Naive thymus-derived CD4-positive, alpha-beta T cell (primary cell): ENCODE measurements around the gene SCN8A. TPM values are rescaled to one million over a fixed set of nuclear protein-coding genes. Genes with fewer than 3 reads are reported as not detected.

ENCODE experiments used
- ATAC-seq: fragments of 150-1000 bp; cut with Tn5 transposase; 2 replicates; pipeline ENCODE4 v1.10.0; 2021; ENCODE audit warnings: mild to moderate bottlenecking, moderate library complexity
- CTCF ChIA-PET: fragments of 350-600 bp; sonication (Branson Sonifier 250); formaldehyde crosslinking; loops from one replicate; lab custom pipeline; 2021; ENCODE audit warnings: antibody characterized with exemption; lab: Charles Lee
- POLR2A ChIA-PET: fragments of 350-600 bp; sonication (Branson Sonifier 250); formaldehyde crosslinking; loops from one replicate; lab custom pipeline; 2021; ENCODE audit warnings: antibody characterized with exemption, inconsistent platforms; lab: Charles Lee
- DNase-seq, 9 donors: peaks; one replicate each; pipeline versions ENCODE4 v3.0.0 to v3.0.0-alpha.2; 2020 to 2022; ENCODE audit warnings: mixed read lengths in 1 of 9
- H3K27ac ChIP-seq: one replicate; pipeline ENCODE4 v1.7.0; 2013; ENCODE audit warnings: mild to moderate bottlenecking, low read depth, low read length, moderate library complexity
- H3K27me3 ChIP-seq, 2 donors: one replicate each; pipeline ENCODE4 v1.7.0; 2013; ENCODE audit warnings: low read length in 2 of 2, mild to moderate bottlenecking in 2 of 2, moderate library complexity in 2 of 2; ENCODE audit not compliant: control insufficient read depth in 2 of 2, insufficient read depth in 2 of 2
- H3K36me3 ChIP-seq, 3 experiments: 1 replicate in 2 of 3; 2 replicates in 1 of 3; pipeline ENCODE4 v1.7.0; 2013; ENCODE audit warnings: low read length in 3 of 3, mild to moderate bottlenecking in 3 of 3, moderate library complexity in 1 of 3; ENCODE audit not compliant: insufficient read depth in 3 of 3, control insufficient read depth in 2 of 3
- H3K4me1 ChIP-seq, 2 donors: one replicate each; pipeline ENCODE4 v1.7.0; 2013; ENCODE audit warnings: low read length in 2 of 2, mild to moderate bottlenecking in 2 of 2, moderate library complexity in 1 of 2; ENCODE audit not compliant: control insufficient read depth in 2 of 2, insufficient read depth in 2 of 2
- H3K4me3 ChIP-seq: 2 replicates; pipeline ENCODE4 v1.7.0; 2013; ENCODE audit warnings: mild to moderate bottlenecking, low read length
- H3K9me3 ChIP-seq, 3 experiments: 1 replicate in 2 of 3; 2 replicates in 1 of 3; pipeline ENCODE4 v1.7.0; 2013; ENCODE audit warnings: low read length in 3 of 3; ENCODE audit not compliant: control insufficient read depth in 2 of 3
- H3K27ac Mint-ChIP-seq, 9 donors: one replicate each; pipeline ENCODE4 v1.8.0; 2020 to 2022; ENCODE audit warnings: mixed read lengths in 9 of 9, mild to moderate bottlenecking in 8 of 9, moderate library complexity in 5 of 9, inconsistent platforms in 2 of 9
- H3K27me3 Mint-ChIP-seq, 5 donors: one replicate each; pipeline ENCODE4 v1.8.0; 2021 to 2022; ENCODE audit warnings: mixed read lengths in 5 of 5, mild to moderate bottlenecking in 1 of 5
- H3K36me3 Mint-ChIP-seq, 5 donors: one replicate each; pipeline ENCODE4 v1.8.0; 2020 to 2022; ENCODE audit warnings: mixed read lengths in 5 of 5, mild to moderate bottlenecking in 3 of 5, inconsistent platforms in 1 of 5
- H3K4me1 Mint-ChIP-seq, 7 donors: one replicate each; pipeline ENCODE4 v1.8.0; 2020 to 2022; ENCODE audit warnings: mixed read lengths in 7 of 7, mild to moderate bottlenecking in 3 of 7, inconsistent platforms in 1 of 7
- H3K4me3 Mint-ChIP-seq, 10 donors: one replicate each; pipeline ENCODE4 v1.8.0; 2020 to 2022; ENCODE audit warnings: mild to moderate bottlenecking in 10 of 10, mixed read lengths in 10 of 10, moderate library complexity in 6 of 10, inconsistent platforms in 2 of 10
- H3K9me3 Mint-ChIP-seq, 11 donors: one replicate each; pipeline ENCODE4 v1.8.0; 2020 to 2022; ENCODE audit warnings: mixed read lengths in 11 of 11, mild to moderate bottlenecking in 4 of 11, inconsistent platforms in 1 of 11, moderate library complexity in 1 of 11
- intact Hi-C, 2 donors: fragments of 100-400 bp; cut with micrococcal nuclease; formaldehyde crosslinking; loops; one replicate each; pipeline ENCODE4 v1.15.1; 2023
- polyA plus RNA-seq, 2 donors: library from polyadenylated mRNA; unstranded; fragments of 300-500 nt; fragmentation: Illumina TruSeq; gene quantifications; one replicate each; pipeline ENCODE4 v1.2.3, GENCODE V29; 2021
- total RNA-seq, 6 experiments: library from RNA in 5 of 6; stranded (reverse) in 5 of 6; gene quantifications; 1 replicate in 5 of 6; 2 replicates in 1 of 6; pipeline ENCODE4 v1.2.3 and lab custom pipeline; 2021 to 2026

The SCN8A gene
- total and polyA plus RNA-seq, 7 experiments from 2014 or later = 0.01 to 1.1 (median 0.33) TPM

DNA sequence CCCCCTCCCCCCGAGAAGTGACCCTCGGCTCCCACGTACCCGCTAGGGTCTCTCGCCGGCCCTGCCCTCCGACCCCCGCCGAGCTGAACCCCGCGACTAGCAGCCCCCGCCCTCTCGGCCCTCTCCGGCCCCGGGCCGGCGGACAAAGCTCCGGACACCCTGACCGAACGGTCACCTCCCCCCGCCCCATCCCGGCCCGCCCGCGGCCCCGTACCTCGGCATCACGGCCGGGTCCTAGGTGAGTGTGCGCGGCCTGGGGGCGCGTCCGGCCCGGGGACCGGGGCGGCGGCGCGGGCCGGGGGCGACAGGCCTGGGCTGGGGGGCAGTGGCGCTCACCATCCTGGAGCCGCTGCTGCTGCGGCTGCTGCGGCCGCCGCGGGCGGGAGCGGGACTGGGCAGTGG lies 257.3 kb downstream of the SCN8A start, which contains the start of gene FIGNL2:
TSS of gene FIGNL2 (minus strand) at position 393 of the 402 bp plus-strand sequence. CDS start 26,305 bp downstream, outside the sequence.
- CTCF ChIA-PET = no interaction called here
- Histone ChIP-seq H3K4me3 (no peak within 1 kb of the TSS), H3K27ac (no peak within 1 kb of the TSS), H3K27me3 (peaks cover 3 to 24% of the 10 kb centered on the region in 2 donors), H3K9me3 (no peaks in the 10 kb centered on the region), H3K36me3 (no peaks in the 10 kb centered on the region), H3K4me1 (peaks cover 0 to 9% of the 10 kb centered on the region in 2 donors)
- Mint-ChIP-seq H3K27me3 (peaks cover 25 to 76% (median 34%) of the 10 kb centered on the region in 5 donors), H3K4me3 (peak within 1 kb of the TSS; percentile 14 to 84 (median 72)), H3K27ac (no peak within 1 kb of the TSS), H3K9me3 (peaks cover 0 to 2% (median 0%) of the 10 kb centered on the region in 11 donors), H3K36me3 (peaks cover 0 to 3% (median 0%) of the 10 kb centered on the region in 5 donors), H3K4me1 (peaks cover 11 to 36% (median 34%) of the 10 kb centered on the region in 7 donors)
- ATAC-seq = no peak
- intact Hi-C loops = no loop called here
- no peak for DNase-seq
- POLR2A ChIA-PET = no interaction called here

DNA sequence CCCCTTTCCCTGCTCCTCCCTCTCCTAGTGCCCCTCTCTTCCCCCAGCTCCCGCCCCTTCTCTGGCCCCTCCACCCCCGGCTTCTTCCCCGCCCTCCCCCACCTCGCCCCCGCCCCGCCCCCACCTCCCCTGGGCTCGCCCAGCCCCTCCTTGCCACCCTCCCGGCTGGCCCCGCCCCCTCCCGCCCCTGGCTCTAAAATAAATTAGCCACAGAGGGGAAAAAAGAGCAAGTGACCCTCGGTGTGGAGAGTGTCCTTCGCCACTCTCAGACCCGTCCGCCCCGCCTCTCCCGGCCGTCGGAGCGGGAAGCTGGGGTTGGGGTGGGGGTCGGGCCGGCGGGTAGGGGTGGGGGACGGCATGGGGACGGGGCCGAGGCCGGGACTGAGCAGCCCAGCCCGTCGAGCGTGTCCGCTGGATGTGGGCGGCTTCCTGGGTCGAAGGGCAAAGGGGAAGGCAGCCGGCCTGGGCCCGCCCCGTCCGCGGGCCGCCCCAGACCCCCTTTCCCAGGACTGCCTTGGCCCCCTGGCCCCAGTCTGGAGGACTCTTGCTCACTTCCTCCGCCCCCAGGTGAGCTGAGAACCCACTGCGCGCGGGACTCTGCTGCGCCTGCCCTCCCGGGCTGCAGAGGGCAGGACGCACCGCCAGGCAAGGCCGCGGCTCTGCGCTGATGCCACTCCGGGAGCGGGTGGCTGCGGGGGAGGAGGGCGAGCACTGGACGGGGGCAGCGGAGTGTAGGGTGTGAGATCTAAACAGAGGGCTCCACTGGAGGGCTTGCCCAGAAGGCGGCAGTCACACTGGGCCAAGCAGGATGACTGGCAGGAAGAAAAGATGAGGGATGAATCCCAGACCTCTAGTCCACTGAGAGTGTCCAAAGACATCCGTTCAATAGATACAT lies 258.1 kb downstream of the SCN8A start:
- Histone ChIP-seq H3K27me3 (peaks cover 3 to 24% of the 10 kb centered on the region in 2 donors), H3K4me1 (peaks cover 0 to 9% of the 10 kb centered on the region in 2 donors)
- CTCF ChIA-PET = no interaction called here

DNA sequence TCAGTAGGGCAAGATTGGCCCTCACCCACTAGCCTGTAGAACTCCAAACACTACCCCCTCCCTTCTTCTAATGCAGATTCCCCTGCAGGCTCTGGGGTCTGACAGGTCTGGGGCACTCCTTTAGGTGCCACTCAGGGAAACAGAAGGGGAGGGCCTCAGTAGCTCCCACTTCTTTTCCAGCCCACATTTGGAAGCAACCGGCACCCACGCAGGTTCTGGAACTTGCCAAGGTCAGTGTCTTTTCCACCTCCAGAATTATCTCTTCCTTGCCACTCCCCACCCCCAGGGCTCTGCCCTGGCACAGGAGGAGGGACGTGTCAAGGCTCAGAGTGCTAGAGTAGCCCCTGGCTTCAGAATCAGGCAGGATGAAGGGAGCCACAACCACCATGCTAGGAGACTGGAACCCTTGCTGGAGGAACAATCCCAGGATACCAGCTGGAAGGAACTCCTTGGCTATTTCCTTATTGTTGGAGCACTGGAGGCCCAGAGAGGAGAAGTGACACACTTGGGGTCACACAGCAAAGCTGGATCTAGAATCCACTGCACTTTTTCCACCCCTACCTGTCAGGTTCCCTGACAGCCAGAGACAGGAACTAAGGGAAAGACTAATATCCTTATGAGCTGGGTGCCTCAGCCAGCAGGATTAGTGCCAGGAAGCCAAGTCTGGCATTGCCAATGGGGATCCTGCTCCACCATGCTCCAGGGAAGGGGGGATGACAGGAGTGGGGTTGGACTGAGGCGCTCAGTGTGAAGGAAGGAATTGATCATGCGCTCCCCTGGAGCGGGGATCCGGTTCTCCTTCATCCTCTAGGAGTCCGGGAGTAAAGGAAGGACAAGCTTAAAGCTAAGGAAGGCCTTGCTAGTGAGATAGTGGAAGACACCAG lies 259.3 kb downstream of the SCN8A start:
- intact Hi-C loops = no loop called here
- H3K4me3 Mint-ChIP-seq = peak overlapping the region in 2 of 10 donors; percentile 5 to 11
- H3K4me1 ChIP-seq = peaks cover 0 to 9% of the 10 kb centered on the region in 2 donors
- no peaks in the 10 kb centered on the region for H3K9me3 ChIP-seq
- H3K9me3 Mint-ChIP-seq = peaks cover 0 to 2% (median 0%) of the 10 kb centered on the region in 11 donors
- no peak overlapping the region for H3K27ac ChIP-seq
- peaks cover 0 to 3% (median 0%) of the 10 kb centered on the region in 5 donors for H3K36me3 Mint-ChIP-seq
- peaks cover 11 to 36% (median 34%) of the 10 kb centered on the region in 7 donors for H3K4me1 Mint-ChIP-seq
- DNase-seq (no peak), ATAC-seq (no peak)
- H3K27me3 ChIP-seq = peaks cover 0 to 16% of the 10 kb centered on the region in 2 donors
- H3K27ac Mint-ChIP-seq = no peak overlapping the region
- POLR2A ChIA-PET = interaction anchor here (0.6 kb wide), 1 partner anchor 35 kb away, joined by 3 read pairs; no protein-coding TSS in a partner anchor
- no peak overlapping the region for H3K4me3 ChIP-seq
- H3K27me3 Mint-ChIP-seq = peaks cover 10 to 57% (median 16%) of the 10 kb centered on the region in 5 donors
- CTCF ChIA-PET = no interaction called here
- H3K36me3 ChIP-seq = no peaks in the 10 kb centered on the region

More for the DNA sequence above, 258.1 kb downstream of the SCN8A start:
- H3K4me3 Mint-ChIP-seq = peak overlapping the region in 3 of 10 donors; percentile 11 to 54 (median 41)
- H3K27ac ChIP-seq = no peak overlapping the region
- H3K27ac Mint-ChIP-seq = no peak overlapping the region
- peaks cover 18 to 70% (median 28%) of the 10 kb centered on the region in 5 donors for H3K27me3 Mint-ChIP-seq
- H3K9me3 Mint-ChIP-seq = peaks cover 0 to 2% (median 0%) of the 10 kb centered on the region in 11 donors
- H3K36me3 Mint-ChIP-seq = peaks cover 0 to 3% (median 0%) of the 10 kb centered on the region in 5 donors
- intact Hi-C loops = no loop called here
- POLR2A ChIA-PET = no interaction called here
- no peaks in the 10 kb centered on the region for H3K9me3 ChIP-seq
- H3K4me3 ChIP-seq = no peak overlapping the region
- peaks cover 11 to 36% (median 34%) of the 10 kb centered on the region in 7 donors for H3K4me1 Mint-ChIP-seq
- no peaks in the 10 kb centered on the region for H3K36me3 ChIP-seq
- ATAC-seq (no peak), DNase-seq (no peak)

DNA sequence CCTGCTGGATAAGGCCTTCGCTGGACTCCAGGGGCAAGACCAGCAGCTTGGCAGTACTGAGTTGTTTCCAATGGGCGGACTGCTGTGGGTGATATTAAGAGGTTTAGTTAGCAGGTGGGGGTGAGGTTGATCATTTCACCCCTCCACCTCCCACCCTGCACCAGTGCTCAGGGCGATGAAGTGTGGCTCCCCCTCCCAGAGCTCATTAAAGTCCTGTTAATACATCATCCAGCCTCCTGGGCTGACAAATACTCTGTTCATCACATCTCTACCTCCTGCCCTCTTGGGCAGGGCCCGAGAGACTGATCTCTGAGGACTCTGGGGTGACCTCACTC lies 259.9 kb downstream of the SCN8A start:
- no peaks in the 10 kb centered on the region for H3K9me3 ChIP-seq
- no peak for ATAC-seq
- H3K4me3 Mint-ChIP-seq = peak overlapping the region in 1 of 10 donors; percentile 34
- ChIA-PET POLR2A (no interaction called here), CTCF (no interaction called here)
- H3K4me1 Mint-ChIP-seq = peaks cover 10 to 34% (median 33%) of the 10 kb centered on the region in 7 donors
- no peak overlapping the region for H3K27ac Mint-ChIP-seq
- H3K36me3 ChIP-seq = no peaks in the 10 kb centered on the region
- H3K27me3 Mint-ChIP-seq = peaks cover 8 to 54% (median 10%) of the 10 kb centered on the region in 5 donors
- H3K27me3 ChIP-seq = peaks cover 0 to 10% of the 10 kb centered on the region in 2 donors
- peaks cover 0 to 8% of the 10 kb centered on the region in 2 donors for H3K4me1 ChIP-seq
- no peak for DNase-seq
- H3K27ac ChIP-seq = no peak overlapping the region
- no peak overlapping the region for H3K4me3 ChIP-seq
- peaks cover 0 to 3% (median 0%) of the 10 kb centered on the region in 5 donors for H3K36me3 Mint-ChIP-seq
- H3K9me3 Mint-ChIP-seq = peaks cover 0 to 2% (median 0%) of the 10 kb centered on the region in 11 donors
- intact Hi-C loops = no loop called here

DNA sequence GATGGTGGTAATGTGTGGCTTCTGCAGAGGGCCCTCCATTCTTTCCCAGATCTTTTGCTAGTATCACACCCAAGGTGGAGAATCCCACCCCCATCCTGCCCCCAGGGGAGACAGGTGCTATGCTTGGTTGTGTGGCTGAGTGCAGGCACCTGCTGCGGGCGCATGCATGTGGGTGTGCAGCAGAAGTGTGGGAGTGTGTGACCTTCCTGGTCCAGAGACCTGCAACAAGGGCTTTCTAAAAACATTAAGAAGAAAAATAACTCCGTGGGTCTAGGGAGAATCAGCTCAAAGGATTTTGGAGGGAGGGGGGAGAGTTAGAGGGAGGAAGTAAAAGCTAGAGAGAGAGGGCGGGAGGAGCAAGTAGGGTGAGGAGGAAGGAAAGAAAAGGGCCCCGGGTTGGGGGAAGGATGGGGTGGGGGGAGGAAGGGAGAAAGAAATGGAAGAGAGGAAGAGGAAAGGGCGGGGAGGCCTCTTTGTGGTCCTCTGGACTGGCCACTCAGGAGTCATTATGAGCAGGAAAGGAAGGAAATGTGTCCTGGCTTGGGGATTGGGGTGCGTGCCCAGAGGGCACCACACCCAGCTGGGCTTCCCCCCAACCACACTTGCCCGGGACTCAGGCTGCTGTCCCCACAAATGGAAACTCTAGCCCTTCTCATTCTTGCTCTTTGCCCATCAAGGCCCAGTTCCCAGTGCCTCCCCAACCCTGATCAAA lies 260.5 kb downstream of the SCN8A start:
- intact Hi-C loops = no loop called here
- H3K4me3 Mint-ChIP-seq = peak overlapping the region in 2 of 10 donors; percentile 6 to 34
- ChIA-PET POLR2A (no interaction called here), CTCF (interaction anchor here (0.6 to 1.3 kb wide), 2 partner anchors 10 to 173 kb away, joined by 3 to 7 read pairs; no protein-coding TSS in a partner anchor)
- H3K4me1 ChIP-seq = peaks cover 0 to 2% of the 10 kb centered on the region in 2 donors
- H3K27me3 Mint-ChIP-seq = peaks cover 4 to 49% (median 8%) of the 10 kb centered on the region in 5 donors
- no peak overlapping the region for H3K27ac ChIP-seq
- peaks cover 6 to 28% (median 27%) of the 10 kb centered on the region in 7 donors for H3K4me1 Mint-ChIP-seq
- H3K27me3 ChIP-seq = peaks cover 0 to 4% of the 10 kb centered on the region in 2 donors
- no peaks in the 10 kb centered on the region for H3K9me3 Mint-ChIP-seq
- no peak overlapping the region for H3K4me3 ChIP-seq
- H3K27ac Mint-ChIP-seq = no peak overlapping the region
- no peaks in the 10 kb centered on the region for H3K9me3 ChIP-seq
- H3K36me3 Mint-ChIP-seq = peaks cover 0 to 2% (median 0%) of the 10 kb centered on the region in 5 donors
- H3K36me3 ChIP-seq = no peaks in the 10 kb centered on the region
- DNase-seq = no peak
- peak; percentile 28 for ATAC-seq
